ENCODE results near the gene KNL1.

KNL1 gene

GRCh38 chr15:40630313-40630712, 36.3 kb downstream of the KNL1 start:
- Histone ChIP-seq H2AFZ (ENCODE audit: low read depth, low read length, severe bottlenecking) (no peak overlapping the region), H3K27me3 (ENCODE audit: low read length) (no peaks in the 10 kb centered on the region), H3K4me2 (ENCODE audit: low read depth, low read length, poor library complexity, severe bottlenecking) (no peak overlapping the region), H3K4me3 (ENCODE audit: insufficient read depth, low read length, poor library complexity, severe bottlenecking) (no peak overlapping the region), H3K79me2 (ENCODE audit: insufficient read depth, low read length) (no peaks in the 10 kb centered on the region), H3K9me2 (replicated peaks; ENCODE audit: insufficient read depth, low read length) (no peaks in the 10 kb centered on the region), H4K20me1 (ENCODE audit: low read depth, low read length) (no peaks in the 10 kb centered on the region), H3K36me3 (ENCODE audit: low read length) (peaks cover 27% of the 10 kb centered on the region), H3F3A (ENCODE audit: insufficient read depth) (no peaks in the 10 kb centered on the region; the same call in 1 of the 2 replicates), H3K27ac (ENCODE audit: low read depth, low read length) (no peak overlapping the region), H3K9ac (ENCODE audit: low read length) (no peak overlapping the region), H3K9me3 (ENCODE audit: insufficient read depth, low read length) (no peaks in the 10 kb centered on the region)
- TF ChIP-seq CTCF (IDR thresholded peaks at IDR 0.05; ENCODE audit: insufficient read depth, low read length, poor library complexity, severe bottlenecking), result no peak
- no peak for TF ChIP-seq EZH2phosphoT487 (conservative IDR thresholded peaks at IDR 0.05; ENCODE audit: low read length)

GRCh38 chr15:40633178-40633577, 39.1 kb downstream of the KNL1 start:
- Histone ChIP-seq H3K9ac (ENCODE audit: low read length) (no peak overlapping the region), H3K4me2 (ENCODE audit: low read depth, low read length, poor library complexity, severe bottlenecking) (no peak overlapping the region), H3F3A (ENCODE audit: insufficient read depth) (no peaks in the 10 kb centered on the region; the same call in 1 of the 2 replicates), H3K27me3 (ENCODE audit: low read length) (no peaks in the 10 kb centered on the region), H3K27ac (ENCODE audit: low read depth, low read length) (no peak overlapping the region), H3K9me3 (ENCODE audit: insufficient read depth, low read length) (no peaks in the 10 kb centered on the region), H2AFZ (ENCODE audit: low read depth, low read length, severe bottlenecking) (no peak overlapping the region), H4K20me1 (ENCODE audit: low read depth, low read length) (no peaks in the 10 kb centered on the region), H3K79me2 (ENCODE audit: insufficient read depth, low read length) (no peaks in the 10 kb centered on the region), H3K36me3 (ENCODE audit: low read length) (peaks cover 25% of the 10 kb centered on the region), H3K4me3 (ENCODE audit: insufficient read depth, low read length, poor library complexity, severe bottlenecking) (no peak overlapping the region), H3K9me2 (replicated peaks; ENCODE audit: insufficient read depth, low read length) (no peaks in the 10 kb centered on the region)
- TF ChIP-seq EZH2phosphoT487 (conservative IDR thresholded peaks at IDR 0.05; ENCODE audit: low read length) (no peak), CTCF (IDR thresholded peaks at IDR 0.05; ENCODE audit: insufficient read depth, low read length, poor library complexity, severe bottlenecking) (no peak)

- H2AFZ ChIP-seq (ENCODE audit: low read depth, low read length, severe bottlenecking), result no peak overlapping the region
- no peaks in the 10 kb centered on the region for H3K79me2 ChIP-seq (ENCODE audit: insufficient read depth, low read length)
- H3K4me2 ChIP-seq (ENCODE audit: low read depth, low read length, poor library complexity, severe bottlenecking), result no peak overlapping the region
- H3K9me3 ChIP-seq (ENCODE audit: insufficient read depth, low read length), result no peaks in the 10 kb centered on the region
- no peaks in the 10 kb centered on the region for H3K27me3 ChIP-seq (ENCODE audit: low read length)
- TF ChIP-seq CTCF (IDR thresholded peaks at IDR 0.05; ENCODE audit: insufficient read depth, low read length, poor library complexity, severe bottlenecking) (no peak), EZH2phosphoT487 (conservative IDR thresholded peaks at IDR 0.05; ENCODE audit: low read length) (no peak)
- H3K4me3 ChIP-seq (ENCODE audit: insufficient read depth, low read length, poor library complexity, severe bottlenecking), result no peak overlapping the region
- no peaks in the 10 kb centered on the region for H4K20me1 ChIP-seq (ENCODE audit: low read depth, low read length)
- H3K9ac ChIP-seq (ENCODE audit: low read length), result no peak overlapping the region
- H3K9me2 ChIP-seq (replicated peaks; ENCODE audit: insufficient read depth, low read length), result no peaks in the 10 kb centered on the region
- peaks cover 5% of the 10 kb centered on the region; the same call in 1 of the 2 replicates for H3F3A ChIP-seq (ENCODE audit: insufficient read depth)
- H3K36me3 ChIP-seq (ENCODE audit: low read length), result peaks cover 25% of the 10 kb centered on the region
- no peak overlapping the region for H3K27ac ChIP-seq (ENCODE audit: low read depth, low read length)
Observed at GRCh38 chr15:40637221-40637745, 43.2 kb downstream of the KNL1 start.

Measured in SU-DHL-6 (cell line).